Posterior vena cava (tissue), 2 donors: ENCODE data around the gene CDK5RAP1. TPM values are rescaled to one million over a fixed set of nuclear protein-coding genes. Genes with fewer than 3 reads are reported as not detected.

Experiments used
- DNase-seq: peaks from one replicate; pipeline ENCODE4 v3.0.0-alpha.2; 2020; ENCODE audit warnings: low spot score
- intact Hi-C, 2 donors: fragments of 100-400 bp; cut with DNase I; formaldehyde crosslinking; loops; one replicate each; pipeline versions ENCODE4 v1.14.1 to v1.14.2; 2022 to 2023
- total RNA-seq, 2 donors: library from RNA; stranded (reverse); fragmentation: NEBNext Ultra II Directional; extraction: Animal tissue kit (Norgen Biotek cat#: 25700); gene quantifications; one replicate each; pipeline ENCODE4 v1.2.1, GENCODE V29; 2021
- donor health status: DM: yes; HTN: yes; CAD: no.
- donor health status: DM: yes; HTN: yes; CAD: no.

CDK5RAP1 gene
- total RNA-seq, 2 donors from 2014 or later: 15.9 to 19.8 TPM

DNA sequence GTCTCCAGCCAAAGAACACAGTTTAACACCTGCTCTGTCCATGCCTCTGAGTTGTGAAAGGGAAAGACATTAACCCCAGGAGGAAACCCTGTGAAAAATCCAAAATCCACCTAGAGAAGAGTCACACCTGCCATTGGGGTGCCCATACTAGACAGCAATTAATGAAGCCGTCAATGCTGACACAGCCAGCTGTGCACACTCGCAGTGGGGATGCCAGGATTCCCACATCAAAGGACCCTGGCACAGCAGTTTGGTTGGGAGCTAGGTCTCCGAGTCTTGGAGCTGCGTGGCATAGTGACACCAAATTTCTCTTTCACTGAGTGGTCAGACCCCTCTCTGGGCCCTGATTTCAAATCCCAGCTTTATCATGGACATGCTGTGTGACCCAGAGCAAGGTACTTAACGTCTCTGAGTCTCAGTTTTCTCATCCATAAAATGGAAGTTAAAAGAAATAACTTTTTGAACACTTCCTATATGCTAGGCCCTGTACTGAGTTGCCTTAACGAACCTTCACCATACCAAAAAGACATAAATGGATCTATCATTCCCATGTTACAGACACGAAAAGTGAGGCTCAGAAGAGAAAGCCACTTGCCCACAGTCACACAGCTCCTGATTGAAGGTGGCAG, 87.5 kb downstream of the CDK5RAP1 start:
- no peak for DNase-seq
- intact Hi-C loops: no loop called here

DNA sequence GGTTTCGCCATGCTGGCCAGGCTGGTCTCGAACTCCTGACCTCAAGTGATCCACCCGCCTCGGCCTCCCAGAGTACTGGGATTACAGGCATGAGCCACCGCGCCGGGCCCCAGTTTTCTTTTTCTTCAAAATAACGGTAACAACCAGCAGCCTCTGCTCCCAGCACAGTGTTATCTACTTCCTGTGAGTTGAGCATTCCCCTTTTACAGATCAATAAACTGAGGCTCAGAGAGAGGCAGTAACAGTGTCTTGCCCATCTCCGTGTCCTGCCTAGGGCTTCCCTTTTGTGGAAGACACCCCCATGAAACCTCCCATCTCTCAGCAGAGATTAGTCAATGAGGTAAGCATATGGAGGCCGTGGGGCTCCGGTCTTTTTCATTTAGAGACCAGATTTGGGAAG, 88.7 kb downstream of the CDK5RAP1 start:
- DNase-seq: no peak
- intact Hi-C loops: no loop called here

DNA sequence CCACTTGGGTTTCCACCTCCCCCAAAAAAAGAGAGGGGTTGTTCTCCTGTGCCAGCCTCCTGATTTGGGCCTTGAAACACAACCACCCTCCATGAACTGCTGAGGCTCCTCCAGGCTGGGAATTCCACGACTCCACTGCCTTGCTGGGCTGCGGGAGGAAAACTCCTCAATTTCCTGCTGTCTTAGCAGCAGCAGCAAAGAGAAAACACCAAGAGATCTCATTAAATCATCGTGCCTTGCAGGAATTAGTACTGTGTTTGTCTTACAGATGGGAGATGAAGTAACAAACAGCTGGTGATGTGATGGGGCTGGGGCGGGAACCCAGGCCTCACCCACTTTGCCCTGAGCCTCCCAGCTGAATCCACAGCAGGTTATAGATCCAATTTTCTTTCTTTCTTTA, 89.3 kb downstream of the CDK5RAP1 start:
- intact Hi-C loops: no loop called here
- no peak for DNase-seq

DNA sequence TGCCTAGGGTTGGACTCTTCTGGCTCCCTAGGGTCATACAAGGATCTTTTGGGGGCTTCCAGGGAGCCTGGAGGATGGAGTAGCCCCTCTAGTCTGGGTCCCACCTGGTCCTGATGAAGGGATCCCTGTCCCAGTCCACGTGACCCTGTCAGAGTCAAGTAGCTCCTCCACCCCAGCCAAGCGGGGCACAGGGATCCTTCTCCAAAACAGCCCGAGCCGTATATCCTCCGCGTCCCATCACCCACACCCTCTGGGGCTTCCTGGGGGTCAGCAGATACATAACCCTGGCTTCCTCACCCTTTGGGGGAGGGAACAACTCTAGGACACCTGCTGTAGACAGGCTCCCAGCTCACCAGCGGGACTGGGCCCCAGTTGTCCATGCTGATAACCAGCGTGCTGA, 90.3 kb downstream of the CDK5RAP1 start:
- DNase-seq: no peak
- intact Hi-C loops: no loop called here

DNA sequence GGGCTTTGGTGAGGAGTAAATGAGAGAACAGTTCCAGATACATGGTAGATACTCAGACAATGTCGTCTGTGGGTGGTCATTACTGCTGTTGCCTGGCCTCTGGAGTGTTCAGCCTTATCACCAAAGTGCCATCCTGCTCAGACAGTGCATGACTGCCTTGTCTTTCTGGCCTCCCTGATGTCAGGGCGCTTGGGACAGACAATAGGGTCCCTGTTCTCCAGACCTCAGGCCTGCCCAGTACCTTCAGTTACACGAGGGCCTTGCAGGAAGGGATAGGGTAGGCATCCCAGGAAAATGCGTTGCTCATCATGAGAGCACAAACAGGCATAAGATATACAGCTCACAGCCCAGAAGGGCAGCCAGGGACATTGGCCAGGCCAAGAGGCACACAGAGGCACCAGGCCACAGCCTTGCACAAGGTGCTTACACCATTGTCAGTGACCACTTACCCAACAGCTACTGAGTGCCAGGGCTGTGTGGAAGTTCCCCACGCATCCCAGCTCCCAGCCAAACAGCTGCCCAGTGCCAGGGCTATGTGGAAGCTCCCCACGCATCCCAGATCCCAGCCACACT, 90.9 kb downstream of the CDK5RAP1 start:
- intact Hi-C loops: no loop called here
- no peak for DNase-seq

DNA sequence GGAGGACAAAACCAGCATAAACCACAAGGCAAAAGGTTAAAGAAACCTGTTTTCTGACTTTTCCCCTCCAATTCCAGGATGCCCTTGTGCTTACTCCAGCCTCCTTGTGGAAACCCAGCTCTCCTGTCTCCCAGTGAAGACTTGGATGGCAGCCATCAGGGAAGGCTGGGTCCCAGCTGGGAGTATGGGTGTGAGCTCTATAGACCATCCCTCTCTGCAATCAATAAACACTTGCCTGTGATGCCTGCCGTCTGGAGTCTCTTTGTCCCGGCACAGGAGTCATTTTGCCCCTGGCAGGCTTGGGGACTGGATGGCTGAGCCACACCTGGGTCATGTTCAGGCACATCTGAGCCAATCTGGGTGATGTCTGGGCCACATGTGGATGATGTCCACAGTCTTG, 91.7 kb downstream of the CDK5RAP1 start:
- no peak for DNase-seq
- intact Hi-C loops: no loop called here

Other genes starting within 250 kb of the CDK5RAP1 start
- gene BPIFA2, start 233.4 kb downstream of the CDK5RAP1 start, total RNA-seq: not detected
- gene BPIFA3, start 184.2 kb downstream of the CDK5RAP1 start, total RNA-seq: not detected
- gene BPIFA1, start 165.5 kb downstream of the CDK5RAP1 start, total RNA-seq: not detected
- not detected for gene BPIFB1, start 118.3 kb downstream of the CDK5RAP1 start, total RNA-seq
- 10 to 100 TPM; 40.1 to 44.7 TPM for gene SNTA1, start 42.2 kb upstream of the CDK5RAP1 start, total RNA-seq
- gene CBFA2T2, start 88.6 kb upstream of the CDK5RAP1 start, total RNA-seq: 10 to 100 TPM; 11.0 to 12.0 TPM